ENCODE measurements around the gene SLC22A31. TPM values are rescaled to one million over a fixed set of nuclear protein-coding genes. Genes with fewer than 3 reads are reported as not detected.

SLC22A31 gene
- polyA plus RNA-seq, 3 donors, result 0.11 to 0.37 (median 0.24) TPM

GRCh38 chr16:89154390-89155183 is 45.8 kb downstream of the SLC22A31 start:
- DNase-seq (ENCODE audit: low read depth in 3 of 3, low spot score in 2 of 3), result no peak

- no peak for DNase-seq (ENCODE audit: low read depth in 3 of 3, low spot score in 2 of 3)
Measured at GRCh38 chr16:89153848-89154271, 46.5 kb downstream of the SLC22A31 start.

- DNase-seq (ENCODE audit: low read depth in 3 of 3, low spot score in 2 of 3), result no peak
Measured at GRCh38 chr16:89152831-89153700, 47.3 kb downstream of the SLC22A31 start.

- DNase-seq (ENCODE audit: low read depth in 3 of 3, low spot score in 2 of 3), result no peak
Measured at GRCh38 chr16:89150981-89151380, 49.4 kb downstream of the SLC22A31 start.

- no peak for DNase-seq (ENCODE audit: low read depth in 3 of 3, low spot score in 2 of 3)
Measured at GRCh38 chr16:89150090-89150835, 50.1 kb downstream of the SLC22A31 start.

- no peak for DNase-seq (ENCODE audit: low read depth in 3 of 3, low spot score in 2 of 3)
Measured at GRCh38 chr16:89149386-89149785, 51.0 kb downstream of the SLC22A31 start.

- no peak for DNase-seq (ENCODE audit: low read depth in 3 of 3, low spot score in 2 of 3)
Measured at GRCh38 chr16:89147085-89147817, 53.1 kb downstream of the SLC22A31 start.

- DNase-seq (ENCODE audit: low read depth in 3 of 3, low spot score in 2 of 3), result no peak
Measured at GRCh38 chr16:89146211-89147005, 53.9 kb downstream of the SLC22A31 start.

Other genes with a start within 250 kb of the SLC22A31 start
- 1 to 10 TPM; 1.7 to 2.0 (median 2.0) TPM for gene CBFA2T3, start 223.3 kb downstream of the SLC22A31 start, polyA plus RNA-seq (ENCODE audit: insufficient read length in 3 of 3)
- gene ACSF3, start 106.7 kb downstream of the SLC22A31 start, polyA plus RNA-seq (ENCODE audit: insufficient read length in 3 of 3), result 10 to 100 TPM; 24.4 to 31.2 (median 30.6) TPM
- gene CDH15, start 28.8 kb downstream of the SLC22A31 start, polyA plus RNA-seq (ENCODE audit: insufficient read length in 3 of 3), result 1 to 10 TPM; 1.2 to 1.9 (median 1.4) TPM
- gene ZNF778, start 17.2 kb upstream of the SLC22A31 start, polyA plus RNA-seq (ENCODE audit: insufficient read length in 3 of 3), result 1 to 10 TPM; 6.2 to 7.3 (median 6.4) TPM

Data from right renal cortex interstitium (tissue), 3 donors.